ENCODE measurements around the gene NPRL2. TPM values are rescaled to one million over a fixed set of nuclear protein-coding genes. Genes with fewer than 3 reads are reported as not detected.

The NPRL2 gene
- total RNA-seq, 2 experiments from 2014 or later = 27.9 to 52.5 TPM

DNA sequence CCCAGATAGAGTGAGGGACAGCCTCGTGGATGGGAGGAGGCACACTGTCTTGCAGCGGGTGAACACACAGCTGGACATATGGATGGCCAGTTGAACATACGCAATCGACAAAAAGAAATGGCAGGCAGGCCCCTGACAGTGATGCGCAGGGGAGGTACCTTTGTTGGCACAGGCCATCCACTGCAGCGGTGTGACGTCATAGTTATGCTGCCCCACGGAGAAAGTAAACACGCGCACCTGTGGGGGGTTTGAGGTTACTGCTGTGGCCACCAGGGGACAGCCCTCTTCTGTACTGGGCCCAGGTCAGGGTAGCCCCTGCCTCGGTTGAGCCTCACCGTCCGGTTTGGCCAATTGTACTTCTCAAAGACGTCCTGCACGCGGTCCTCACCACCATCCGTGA, 28.2 kb upstream of the NPRL2 start:
- no peak overlapping the region for H3K4me2 ChIP-seq (ENCODE audit: low read length)
- H3K4me3 ChIP-seq (ENCODE audit: low read depth, low read length, poor library complexity, severe bottlenecking) = no peak overlapping the region
- TF ChIP-seq, protein P1, sequence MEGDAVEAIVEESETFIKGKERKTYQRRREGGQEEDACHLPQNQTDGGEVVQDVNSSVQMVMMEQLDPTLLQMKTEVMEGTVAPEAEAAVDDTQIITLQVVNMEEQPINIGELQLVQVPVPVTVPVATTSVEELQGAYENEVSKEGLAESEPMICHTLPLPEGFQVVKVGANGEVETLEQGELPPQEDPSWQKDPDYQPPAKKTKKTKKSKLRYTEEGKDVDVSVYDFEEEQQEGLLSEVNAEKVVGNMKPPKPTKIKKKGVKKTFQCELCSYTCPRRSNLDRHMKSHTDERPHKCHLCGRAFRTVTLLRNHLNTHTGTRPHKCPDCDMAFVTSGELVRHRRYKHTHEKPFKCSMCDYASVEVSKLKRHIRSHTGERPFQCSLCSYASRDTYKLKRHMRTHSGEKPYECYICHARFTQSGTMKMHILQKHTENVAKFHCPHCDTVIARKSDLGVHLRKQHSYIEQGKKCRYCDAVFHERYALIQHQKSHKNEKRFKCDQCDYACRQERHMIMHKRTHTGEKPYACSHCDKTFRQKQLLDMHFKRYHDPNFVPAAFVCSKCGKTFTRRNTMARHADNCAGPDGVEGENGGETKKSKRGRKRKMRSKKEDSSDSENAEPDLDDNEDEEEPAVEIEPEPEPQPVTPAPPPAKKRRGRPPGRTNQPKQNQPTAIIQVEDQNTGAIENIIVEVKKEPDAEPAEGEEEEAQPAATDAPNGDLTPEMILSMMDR (conservative IDR thresholded peaks at IDR 0.05; ENCODE audit: low read length) = no peak
- no peak for TF ChIP-seq EZH2phosphoT487 (IDR thresholded peaks at IDR 0.05; ENCODE audit: borderline replicate concordance, low read depth, low read length)
- DNase-seq (ENCODE audit: low spot score) = no peak
- H3K36me3 ChIP-seq (ENCODE audit: insufficient read depth, low read length) = no peaks in the 10 kb centered on the region
- no peaks in the 10 kb centered on the region for H3K9me3 ChIP-seq (ENCODE audit: low read length)
- POLR2A ChIA-PET = no interaction called here
- CTCF ChIA-PET (ENCODE audit: unreplicated experiment) = no interaction called here
- no peaks in the 10 kb centered on the region for H3K9me2 ChIP-seq (ENCODE audit: insufficient read depth, low read length)
- H3K4me1 ChIP-seq (ENCODE audit: insufficient read depth, low read length, poor library complexity, severe bottlenecking) = no peaks in the 10 kb centered on the region
- H3K79me2 ChIP-seq (ENCODE audit: insufficient read depth, low read depth, low read length) = no peaks in the 10 kb centered on the region
- H4K20me1 ChIP-seq (ENCODE audit: insufficient read depth, low read length) = no peaks in the 10 kb centered on the region
- BruUV-seq (replicated peaks) = no TSS peak
- intact Hi-C loops (cut with micrococcal nuclease; ENCODE audit: unreplicated experiment) = no loop called here
- no peak overlapping the region for H3K27ac ChIP-seq (ENCODE audit: low read depth, low read length, poor library complexity, severe bottlenecking)
- no peak overlapping the region for H2AFZ ChIP-seq (ENCODE audit: low read length)

DNA sequence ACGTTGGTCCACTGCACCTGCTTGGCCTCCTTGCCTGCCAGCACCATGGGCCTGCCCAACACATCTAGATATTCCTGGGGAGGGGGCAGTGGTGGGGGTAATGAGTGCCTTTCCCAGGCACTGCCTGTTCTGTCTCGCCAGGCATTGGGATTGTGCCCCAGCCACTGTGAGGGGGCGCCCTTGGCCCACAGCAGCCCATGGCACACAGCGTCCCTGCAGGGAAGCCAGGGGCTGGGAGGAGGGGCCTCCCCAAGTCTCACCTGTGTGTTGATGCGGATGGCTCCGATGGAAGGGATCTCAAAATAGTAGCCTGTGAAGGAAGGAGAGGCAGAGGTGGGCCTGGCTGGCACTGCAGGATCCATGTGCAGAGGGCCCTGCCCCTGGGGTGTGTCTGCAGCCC, 27.4 kb upstream of the NPRL2 start:
- Histone ChIP-seq H3K36me3 (ENCODE audit: insufficient read depth, low read length) (no peaks in the 10 kb centered on the region), H2AFZ (ENCODE audit: low read length) (no peak overlapping the region), H3K4me2 (ENCODE audit: low read length) (no peak overlapping the region), H3K9me2 (ENCODE audit: insufficient read depth, low read length) (no peaks in the 10 kb centered on the region), H4K20me1 (ENCODE audit: insufficient read depth, low read length) (no peaks in the 10 kb centered on the region), H3K79me2 (ENCODE audit: insufficient read depth, low read depth, low read length) (no peaks in the 10 kb centered on the region), H3K4me1 (ENCODE audit: insufficient read depth, low read length, poor library complexity, severe bottlenecking) (no peaks in the 10 kb centered on the region), H3K4me3 (ENCODE audit: low read depth, low read length, poor library complexity, severe bottlenecking) (no peak overlapping the region), H3K9me3 (ENCODE audit: low read length) (no peaks in the 10 kb centered on the region), H3K27ac (ENCODE audit: low read depth, low read length, poor library complexity, severe bottlenecking) (no peak overlapping the region)
- POLR2A ChIA-PET = no interaction called here
- intact Hi-C loops (cut with micrococcal nuclease; ENCODE audit: unreplicated experiment) = no loop called here
- CTCF ChIA-PET (ENCODE audit: unreplicated experiment) = interaction anchor here (0.6 kb wide), 1 partner anchor 156 kb away, joined by 3 read pairs; no protein-coding TSS in a partner anchor
- BruUV-seq (replicated peaks) = no TSS peak
- TF ChIP-seq, protein P1 (conservative IDR thresholded peaks at IDR 0.05; ENCODE audit: low read length) = no peak
- no peak for TF ChIP-seq EZH2phosphoT487 (IDR thresholded peaks at IDR 0.05; ENCODE audit: borderline replicate concordance, low read depth, low read length)
- DNase-seq (ENCODE audit: low spot score) = no peak

DNA sequence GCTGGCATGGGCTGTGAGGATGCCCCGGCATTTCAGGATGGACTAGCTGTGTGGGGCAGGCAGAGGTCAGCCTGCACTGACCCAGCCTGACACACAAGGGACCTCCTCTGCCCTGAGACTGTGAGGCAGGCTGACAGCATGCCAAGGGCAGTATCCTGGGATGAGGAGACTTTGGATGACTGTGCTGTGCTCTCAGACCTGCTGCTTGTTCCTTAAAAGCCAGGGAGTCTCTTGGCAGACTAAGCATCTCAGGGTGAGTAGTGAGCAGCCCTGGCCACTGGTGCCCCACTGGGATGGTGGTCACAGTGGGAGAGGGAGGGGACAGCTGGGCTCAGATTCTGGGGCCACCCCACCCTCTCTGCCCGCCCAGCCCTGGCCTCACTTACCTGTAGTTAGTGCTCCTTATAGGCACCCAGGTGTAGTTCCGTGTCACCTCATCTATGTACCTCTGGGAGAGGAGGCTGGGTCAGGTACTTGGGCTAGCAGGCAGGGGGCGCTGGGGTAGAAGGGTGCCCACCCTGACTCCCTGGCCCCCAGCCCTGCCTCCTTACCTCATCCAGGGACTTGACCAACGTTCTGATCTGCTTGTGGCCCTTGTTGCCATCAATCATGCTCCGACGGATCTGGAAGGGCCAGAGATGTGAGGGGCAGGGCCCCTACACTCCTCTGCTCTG, 24.8 kb upstream of the NPRL2 start:
- Histone ChIP-seq H3K9me2 (ENCODE audit: insufficient read depth, low read length) (no peaks in the 10 kb centered on the region), H2AFZ (ENCODE audit: low read length) (no peak overlapping the region), H3K79me2 (ENCODE audit: insufficient read depth, low read depth, low read length) (no peaks in the 10 kb centered on the region), H3K36me3 (ENCODE audit: insufficient read depth, low read length) (no peaks in the 10 kb centered on the region), H3K27ac (ENCODE audit: low read depth, low read length, poor library complexity, severe bottlenecking) (no peak overlapping the region), H3K4me1 (ENCODE audit: insufficient read depth, low read length, poor library complexity, severe bottlenecking) (no peaks in the 10 kb centered on the region), H4K20me1 (ENCODE audit: insufficient read depth, low read length) (no peaks in the 10 kb centered on the region), H3K9me3 (ENCODE audit: low read length) (no peaks in the 10 kb centered on the region), H3K4me2 (ENCODE audit: low read length) (no peak overlapping the region), H3K4me3 (ENCODE audit: low read depth, low read length, poor library complexity, severe bottlenecking) (no peak overlapping the region)
- peak; percentile 24 for DNase-seq (ENCODE audit: low spot score)
- CTCF ChIA-PET (ENCODE audit: unreplicated experiment) = no interaction called here
- BruUV-seq (replicated peaks) = no TSS peak
- intact Hi-C loops (cut with micrococcal nuclease; ENCODE audit: unreplicated experiment) = no loop called here
- TF ChIP-seq, protein P1 (conservative IDR thresholded peaks at IDR 0.05; ENCODE audit: low read length) = peak; percentile 58
- TF ChIP-seq EZH2phosphoT487 (IDR thresholded peaks at IDR 0.05; ENCODE audit: borderline replicate concordance, low read depth, low read length) = no peak
- POLR2A ChIA-PET = no interaction called here
